ENCODE data around the gene CCP110.

Gene CCP110

DNA sequence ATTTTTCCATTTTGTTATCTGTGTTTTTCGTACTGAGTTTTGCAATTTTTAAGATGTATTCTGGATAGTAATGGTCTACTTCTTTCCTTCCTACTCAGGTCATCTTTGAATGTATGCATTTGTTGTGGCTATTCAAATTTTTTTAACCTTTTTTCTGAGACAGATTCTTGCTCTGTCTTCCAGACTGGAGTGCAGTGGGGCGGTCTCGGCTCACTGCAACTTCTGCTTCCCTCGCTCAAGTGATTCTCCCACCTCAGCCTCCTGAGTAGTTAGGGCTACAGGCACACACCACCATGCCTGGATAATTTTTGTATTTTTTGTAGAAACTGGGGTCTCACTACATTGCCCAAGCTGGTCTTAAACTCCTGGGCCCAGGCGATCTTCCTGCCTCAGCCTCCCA lies 65.4 kb downstream of the CCP110 start:
- DNase-seq (ENCODE audit: low spot score) = no peak
- TF ChIP-seq, protein P1, sequence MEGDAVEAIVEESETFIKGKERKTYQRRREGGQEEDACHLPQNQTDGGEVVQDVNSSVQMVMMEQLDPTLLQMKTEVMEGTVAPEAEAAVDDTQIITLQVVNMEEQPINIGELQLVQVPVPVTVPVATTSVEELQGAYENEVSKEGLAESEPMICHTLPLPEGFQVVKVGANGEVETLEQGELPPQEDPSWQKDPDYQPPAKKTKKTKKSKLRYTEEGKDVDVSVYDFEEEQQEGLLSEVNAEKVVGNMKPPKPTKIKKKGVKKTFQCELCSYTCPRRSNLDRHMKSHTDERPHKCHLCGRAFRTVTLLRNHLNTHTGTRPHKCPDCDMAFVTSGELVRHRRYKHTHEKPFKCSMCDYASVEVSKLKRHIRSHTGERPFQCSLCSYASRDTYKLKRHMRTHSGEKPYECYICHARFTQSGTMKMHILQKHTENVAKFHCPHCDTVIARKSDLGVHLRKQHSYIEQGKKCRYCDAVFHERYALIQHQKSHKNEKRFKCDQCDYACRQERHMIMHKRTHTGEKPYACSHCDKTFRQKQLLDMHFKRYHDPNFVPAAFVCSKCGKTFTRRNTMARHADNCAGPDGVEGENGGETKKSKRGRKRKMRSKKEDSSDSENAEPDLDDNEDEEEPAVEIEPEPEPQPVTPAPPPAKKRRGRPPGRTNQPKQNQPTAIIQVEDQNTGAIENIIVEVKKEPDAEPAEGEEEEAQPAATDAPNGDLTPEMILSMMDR (IDR thresholded peaks at IDR 0.05; ENCODE audit: extremely low read depth, insufficient read depth, missing control alignments) = no peak
- in situ Hi-C loops (cut with MboI; ENCODE audit: low pct_unique_long_range_greater_than_20kb, low sequenced_read_pairs, unreplicated experiment) = no loop called here

DNA sequence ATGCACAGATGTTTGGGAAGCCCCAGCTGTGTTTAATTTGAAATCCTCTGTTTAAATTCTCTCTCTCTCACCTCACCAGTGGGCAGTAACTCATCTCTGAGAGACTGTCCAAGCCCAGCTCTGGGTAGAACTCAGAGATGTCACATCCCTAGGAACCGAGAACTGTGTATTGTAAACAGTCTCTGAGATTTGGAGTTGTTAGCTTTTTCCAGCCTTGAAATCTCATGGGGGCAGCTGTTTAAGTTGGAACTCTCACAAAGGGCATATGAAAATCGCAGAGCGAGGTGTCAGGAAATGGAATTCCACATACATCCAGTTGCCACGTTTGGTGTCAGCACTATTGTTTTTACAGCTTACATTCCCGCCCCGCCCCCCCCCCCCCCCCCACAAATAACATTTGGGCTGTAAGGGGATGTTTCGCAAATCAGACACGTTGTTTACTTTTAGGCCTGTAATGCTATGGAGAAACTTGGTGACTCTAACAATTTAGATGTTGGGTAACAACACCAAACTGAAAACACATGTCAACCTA lies 66.1 kb downstream of the CCP110 start:
- TF ChIP-seq, protein P1 (IDR thresholded peaks at IDR 0.05; ENCODE audit: extremely low read depth, insufficient read depth, missing control alignments) = no peak
- in situ Hi-C loops (cut with MboI; ENCODE audit: low pct_unique_long_range_greater_than_20kb, low sequenced_read_pairs, unreplicated experiment) = no loop called here

DNA sequence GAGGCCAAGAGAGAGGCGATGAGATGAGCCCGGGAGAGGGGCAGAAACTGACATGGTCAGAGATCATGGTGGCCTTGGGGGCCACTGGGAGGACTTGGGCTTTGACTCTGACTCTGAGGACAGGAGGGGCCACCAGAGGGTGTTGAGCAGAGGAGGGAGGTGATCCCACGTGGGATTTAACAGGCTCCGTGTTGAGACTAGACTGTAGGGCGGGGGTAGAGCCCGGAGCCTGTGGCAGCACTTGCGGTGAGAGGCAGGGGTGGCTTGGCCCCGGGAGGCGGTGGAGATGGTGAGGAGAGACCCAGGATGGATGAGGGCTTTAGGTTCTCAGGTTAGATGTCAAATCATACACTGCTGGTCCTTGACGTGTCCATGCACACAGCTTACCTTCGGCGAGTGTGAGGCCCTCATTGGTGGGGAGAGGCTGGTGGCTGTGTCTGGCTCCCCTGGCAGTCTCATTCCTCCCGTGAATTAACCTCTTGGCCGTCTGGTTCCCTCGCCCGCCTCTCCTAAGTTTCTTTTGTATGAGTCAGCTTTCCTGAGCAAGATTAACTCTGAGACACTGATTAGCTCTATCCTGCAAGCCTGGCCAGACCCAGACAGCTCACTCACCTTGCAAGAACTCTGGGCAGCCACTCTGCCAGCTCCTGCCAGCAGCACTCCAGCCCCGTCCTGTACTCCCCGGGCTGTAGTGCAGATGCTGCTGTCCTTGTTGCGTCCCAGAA lies 71.5 kb downstream of the CCP110 start:
- TF ChIP-seq, protein P1 (IDR thresholded peaks at IDR 0.05; ENCODE audit: extremely low read depth, insufficient read depth, missing control alignments) = no peak
- in situ Hi-C loops (cut with MboI; ENCODE audit: low pct_unique_long_range_greater_than_20kb, low sequenced_read_pairs, unreplicated experiment) = no loop called here
- no peak for DNase-seq (ENCODE audit: low spot score)

More for the DNA sequence above, 66.1 kb downstream of the CCP110 start:
- no peak for DNase-seq (ENCODE audit: low spot score)

GRCh38 chr16:19598805-19599510 lies 75.2 kb downstream of the CCP110 start:
- TF ChIP-seq, protein P1 (IDR thresholded peaks at IDR 0.05; ENCODE audit: extremely low read depth, insufficient read depth, missing control alignments) = no peak
- in situ Hi-C loops (cut with MboI; ENCODE audit: low pct_unique_long_range_greater_than_20kb, low sequenced_read_pairs, unreplicated experiment) = no loop called here
- DNase-seq (ENCODE audit: low spot score) = no peak

DNA sequence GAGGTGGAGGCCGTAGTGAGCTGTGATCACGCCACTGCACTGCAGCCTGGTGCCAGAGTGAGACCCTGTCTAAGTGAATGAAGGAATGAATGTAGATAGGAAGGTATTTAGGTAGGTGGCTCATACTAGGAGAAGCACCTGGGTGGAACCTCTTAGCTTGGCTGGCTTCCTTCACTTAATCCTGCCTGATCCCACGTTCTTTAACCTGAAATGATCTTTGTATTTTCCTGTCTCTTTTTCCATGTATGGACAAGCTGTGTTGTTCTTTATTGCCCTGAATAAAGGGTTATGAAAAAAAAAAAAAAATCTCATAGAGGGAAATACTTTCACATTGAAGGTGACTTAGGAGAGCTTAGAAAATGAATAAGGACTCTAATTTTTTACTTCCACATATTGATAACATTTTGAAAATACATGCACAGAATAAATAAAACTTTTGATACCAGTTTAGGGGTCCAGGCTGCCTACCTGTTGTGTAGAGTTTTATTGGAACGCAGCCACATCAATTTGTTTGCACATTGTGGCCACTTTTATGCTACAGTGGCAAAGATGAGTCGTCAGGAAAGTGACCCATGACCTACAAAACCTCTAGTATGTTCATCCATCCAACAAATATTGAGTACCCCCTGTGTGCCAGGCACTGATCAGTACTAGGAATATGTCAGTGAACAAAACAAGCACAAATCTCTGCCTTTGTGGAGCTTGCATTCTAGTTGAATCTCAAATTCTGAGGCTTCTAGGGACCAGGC lies 76.4 kb downstream of the CCP110 start:
- TF ChIP-seq, protein P1 (IDR thresholded peaks at IDR 0.05; ENCODE audit: extremely low read depth, insufficient read depth, missing control alignments) = no peak
- in situ Hi-C loops (cut with MboI; ENCODE audit: low pct_unique_long_range_greater_than_20kb, low sequenced_read_pairs, unreplicated experiment) = loop anchor here (10.0 kb wide), 1 partner anchor 285 kb away; the partner anchor contains the start of gene GPRC5B
- no peak for DNase-seq (ENCODE audit: low spot score)

Measured in GM13977 (cell line).